Bronchial epithelial cell (primary cell): Measurements from ENCODE around the gene C5orf58. TPM values are rescaled to one million over a fixed set of nuclear protein-coding genes. Genes with fewer than 3 reads are reported as not detected.

Source experiments
- DNase-seq: peaks from one replicate; pipeline ENCODE4 v3.0.0-alpha.2; 2010; ENCODE audit warnings: low read depth
- FAIRE-seq: peaks from 2 replicates; lab custom pipeline; 2011; peaks lifted over from hg19 to GRCh38; lab: Jason Lieb, UNC
- H3K27me3 ChIP-seq: 2 replicates; pipeline ENCODE4 v1.5.1; 2011; ENCODE audit warnings: low read length; ENCODE audit not compliant: control insufficient read depth, insufficient read depth
- H3K36me3 ChIP-seq: 2 replicates; pipeline ENCODE4 v1.5.1; 2011; ENCODE audit warnings: low read length; ENCODE audit not compliant: control insufficient read depth, insufficient read depth
- H3K4me3 ChIP-seq: 2 replicates; pipeline ENCODE4 v1.5.1; 2011; ENCODE audit warnings: mild to moderate bottlenecking, low read depth, low read length, control low read depth
- total RNA-seq: library from RNA; depleted of rRNA; stranded (reverse); fragments of >200 nt; gene quantifications from 2 replicates; pipeline ENCODE4 v1.2.1, GENCODE V29; 2014
- TF ChIP-seq, protein P1 (sequence below): IDR thresholded peaks from 2 replicates; pipeline ENCODE4 v1.5.1; 2011; ENCODE audit warnings: mild to moderate bottlenecking, moderate library complexity, low read length, control low read depth, inconsistent platforms; ENCODE audit not compliant: insufficient read depth, severe bottlenecking

Gene C5orf58
- total RNA-seq, 1 donor from 2014 or later = not detected

DNA sequence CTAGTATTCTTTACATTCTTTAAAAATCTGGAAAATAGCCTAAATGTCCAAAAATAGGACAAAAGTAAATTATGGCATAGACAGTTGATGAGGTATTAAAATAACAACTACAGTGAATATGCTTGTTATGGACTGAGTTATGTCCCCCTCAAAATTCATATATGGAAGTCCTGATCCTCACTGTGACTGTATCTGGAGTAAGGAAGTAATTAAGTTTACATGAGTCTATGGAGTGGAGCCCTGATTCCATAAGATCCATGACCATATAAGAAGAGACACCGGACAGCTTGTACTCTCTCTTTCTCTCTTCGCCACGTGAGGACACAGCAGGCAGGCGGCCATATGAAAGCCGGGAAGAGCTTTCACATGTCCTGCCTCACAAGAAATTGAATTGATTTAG lies 28.6 kb upstream of the C5orf58 start:
- FAIRE-seq (no peak), DNase-seq (no peak)
- H3K27me3 ChIP-seq = peaks cover 3% of the 10 kb centered on the region
- TF ChIP-seq, protein P1, sequence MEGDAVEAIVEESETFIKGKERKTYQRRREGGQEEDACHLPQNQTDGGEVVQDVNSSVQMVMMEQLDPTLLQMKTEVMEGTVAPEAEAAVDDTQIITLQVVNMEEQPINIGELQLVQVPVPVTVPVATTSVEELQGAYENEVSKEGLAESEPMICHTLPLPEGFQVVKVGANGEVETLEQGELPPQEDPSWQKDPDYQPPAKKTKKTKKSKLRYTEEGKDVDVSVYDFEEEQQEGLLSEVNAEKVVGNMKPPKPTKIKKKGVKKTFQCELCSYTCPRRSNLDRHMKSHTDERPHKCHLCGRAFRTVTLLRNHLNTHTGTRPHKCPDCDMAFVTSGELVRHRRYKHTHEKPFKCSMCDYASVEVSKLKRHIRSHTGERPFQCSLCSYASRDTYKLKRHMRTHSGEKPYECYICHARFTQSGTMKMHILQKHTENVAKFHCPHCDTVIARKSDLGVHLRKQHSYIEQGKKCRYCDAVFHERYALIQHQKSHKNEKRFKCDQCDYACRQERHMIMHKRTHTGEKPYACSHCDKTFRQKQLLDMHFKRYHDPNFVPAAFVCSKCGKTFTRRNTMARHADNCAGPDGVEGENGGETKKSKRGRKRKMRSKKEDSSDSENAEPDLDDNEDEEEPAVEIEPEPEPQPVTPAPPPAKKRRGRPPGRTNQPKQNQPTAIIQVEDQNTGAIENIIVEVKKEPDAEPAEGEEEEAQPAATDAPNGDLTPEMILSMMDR = no peak
- H3K36me3 ChIP-seq = no peaks in the 10 kb centered on the region
- no peak overlapping the region for H3K4me3 ChIP-seq

DNA sequence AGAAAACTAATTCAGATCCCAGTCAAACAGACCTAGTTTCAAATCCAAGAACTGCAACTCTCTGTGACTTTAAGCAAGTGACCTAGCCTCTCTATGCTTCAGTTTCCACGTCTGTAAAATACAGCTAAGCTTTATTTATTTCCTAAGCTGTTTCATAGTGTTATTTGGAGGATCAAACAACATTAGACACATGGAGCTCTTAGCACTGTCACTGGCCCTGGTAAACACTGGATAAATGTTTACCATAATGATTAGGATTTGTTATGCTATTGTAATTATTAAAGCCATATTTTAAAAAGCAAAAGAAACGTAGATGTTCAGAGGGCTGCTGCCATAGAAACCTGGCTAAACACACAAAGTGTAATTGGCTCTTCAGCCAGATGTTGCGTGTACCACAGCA lies 26.6 kb upstream of the C5orf58 start:
- DNase-seq (no peak), FAIRE-seq (no peak)
- Histone ChIP-seq H3K27me3 (peaks cover 3% of the 10 kb centered on the region), H3K4me3 (no peak overlapping the region), H3K36me3 (no peaks in the 10 kb centered on the region)
- TF ChIP-seq, protein P1 = no peak

DNA sequence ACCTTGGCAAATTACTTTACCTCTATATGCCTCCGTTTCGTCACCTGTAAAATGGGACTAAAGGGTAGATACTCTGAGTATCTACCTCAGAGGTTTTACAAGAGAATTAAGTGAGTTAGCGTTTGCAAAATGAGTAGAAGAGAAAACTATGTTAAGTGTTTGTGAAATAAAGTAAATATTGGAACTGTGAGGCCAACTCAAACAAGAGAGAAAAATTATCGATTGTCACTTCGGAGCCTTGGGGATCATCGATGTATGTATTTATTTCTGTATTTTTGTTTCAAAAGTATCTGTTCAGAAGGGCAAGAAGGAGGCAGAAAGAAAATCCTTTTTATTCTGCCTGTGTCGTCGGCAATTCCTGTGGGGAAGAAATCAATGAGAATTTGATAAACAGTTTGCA lies 25.8 kb upstream of the C5orf58 start:
- Histone ChIP-seq H3K4me3 (no peak overlapping the region), H3K36me3 (no peaks in the 10 kb centered on the region), H3K27me3 (no peaks in the 10 kb centered on the region)
- no peak for DNase-seq
- FAIRE-seq = no peak
- TF ChIP-seq, protein P1 = no peak

DNA sequence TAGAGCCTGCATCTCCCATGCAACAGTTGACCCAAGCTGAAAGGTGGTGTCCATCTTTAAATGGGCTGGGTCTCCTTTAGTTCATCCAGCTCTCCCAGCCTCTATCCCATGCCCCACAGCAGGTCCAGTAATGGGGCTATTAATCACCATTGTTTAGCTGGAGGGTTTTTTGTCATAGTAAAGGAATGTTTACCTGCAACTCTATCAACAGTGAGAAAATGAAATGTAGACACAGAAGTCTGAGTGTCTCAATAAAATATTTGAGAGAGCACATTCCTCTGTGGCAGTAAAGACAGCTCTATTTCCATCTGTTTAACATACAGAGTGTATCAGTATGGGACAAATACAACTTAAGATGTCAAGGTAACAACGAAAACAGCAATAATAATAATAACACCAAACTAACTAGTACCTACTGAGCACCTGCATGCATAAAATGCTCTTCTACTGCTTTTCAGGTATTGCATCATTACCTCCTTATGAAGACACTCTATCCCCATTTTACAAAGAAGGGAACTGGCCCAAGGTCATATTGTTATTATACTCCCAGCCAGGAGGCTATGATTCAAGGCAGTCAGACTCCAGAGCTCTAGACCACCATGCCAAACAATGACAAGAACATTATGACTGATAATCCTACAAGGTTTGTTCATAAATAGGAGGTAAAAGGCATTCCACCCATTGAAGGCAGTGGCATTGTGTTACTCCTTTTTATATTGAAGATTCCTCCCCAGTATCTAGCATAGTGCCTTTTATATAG lies 21.0 kb upstream of the C5orf58 start:
- FAIRE-seq = no peak

DNA sequence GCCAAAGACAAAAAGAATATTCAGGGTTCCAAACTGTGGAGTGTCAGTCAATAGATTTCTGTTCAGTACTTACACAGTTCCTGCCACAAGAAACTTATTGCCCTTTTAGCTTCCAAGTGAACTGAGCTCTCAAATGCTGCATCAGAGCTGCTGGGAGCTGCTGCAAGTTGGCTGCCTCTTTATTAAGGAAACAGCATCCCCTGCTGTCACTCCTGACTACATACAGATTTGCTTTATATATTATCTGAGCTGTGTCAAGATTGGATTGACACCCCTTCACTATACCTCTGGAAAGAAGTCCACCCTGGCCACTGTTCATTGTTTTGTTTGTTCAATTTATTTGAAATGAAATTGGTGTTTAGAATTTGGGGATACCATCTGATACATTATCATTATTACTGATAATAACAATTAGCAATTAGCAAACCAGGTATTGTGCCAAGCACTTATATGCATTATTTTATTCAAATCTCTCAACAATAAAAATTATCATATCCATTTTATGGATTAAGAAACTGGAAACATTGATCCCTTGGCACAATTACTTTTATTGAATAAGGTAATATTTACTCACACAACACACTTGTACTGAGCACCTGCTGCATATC lies 16.4 kb upstream of the C5orf58 start:
- FAIRE-seq = no peak
- TF ChIP-seq, protein P1 = peak; percentile 85
- Histone ChIP-seq H3K27me3 (no peaks in the 10 kb centered on the region), H3K36me3 (no peaks in the 10 kb centered on the region), H3K4me3 (no peak overlapping the region)
- DNase-seq = peak; percentile 71

More for the DNA sequence above, 21.0 kb upstream of the C5orf58 start:
- TF ChIP-seq, protein P1 = no peak
- no peaks in the 10 kb centered on the region for H3K36me3 ChIP-seq
- H3K4me3 ChIP-seq = no peak overlapping the region
- no peaks in the 10 kb centered on the region for H3K27me3 ChIP-seq
- DNase-seq = peak; percentile 85
